Smooth muscle cell of the coronary artery (primary cell): Measurements from ENCODE around the gene POLR3F. TPM values are rescaled to one million over a fixed set of nuclear protein-coding genes. Genes with fewer than 3 reads are reported as not detected.

ENCODE experiments used
- total RNA-seq: library from RNA; depleted of rRNA; stranded (reverse); fragments of >200 nt; gene quantifications from 2 replicates; pipeline ENCODE4 v1.2.3, GENCODE V29; 2014; ENCODE audit warnings: low replicate concordance

POLR3F gene, protein sequence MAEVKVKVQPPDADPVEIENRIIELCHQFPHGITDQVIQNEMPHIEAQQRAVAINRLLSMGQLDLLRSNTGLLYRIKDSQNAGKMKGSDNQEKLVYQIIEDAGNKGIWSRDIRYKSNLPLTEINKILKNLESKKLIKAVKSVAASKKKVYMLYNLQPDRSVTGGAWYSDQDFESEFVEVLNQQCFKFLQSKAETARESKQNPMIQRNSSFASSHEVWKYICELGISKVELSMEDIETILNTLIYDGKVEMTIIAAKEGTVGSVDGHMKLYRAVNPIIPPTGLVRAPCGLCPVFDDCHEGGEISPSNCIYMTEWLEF
- total RNA-seq, result 11.1 and 11.8 TPM in 2 replicates

DNA sequence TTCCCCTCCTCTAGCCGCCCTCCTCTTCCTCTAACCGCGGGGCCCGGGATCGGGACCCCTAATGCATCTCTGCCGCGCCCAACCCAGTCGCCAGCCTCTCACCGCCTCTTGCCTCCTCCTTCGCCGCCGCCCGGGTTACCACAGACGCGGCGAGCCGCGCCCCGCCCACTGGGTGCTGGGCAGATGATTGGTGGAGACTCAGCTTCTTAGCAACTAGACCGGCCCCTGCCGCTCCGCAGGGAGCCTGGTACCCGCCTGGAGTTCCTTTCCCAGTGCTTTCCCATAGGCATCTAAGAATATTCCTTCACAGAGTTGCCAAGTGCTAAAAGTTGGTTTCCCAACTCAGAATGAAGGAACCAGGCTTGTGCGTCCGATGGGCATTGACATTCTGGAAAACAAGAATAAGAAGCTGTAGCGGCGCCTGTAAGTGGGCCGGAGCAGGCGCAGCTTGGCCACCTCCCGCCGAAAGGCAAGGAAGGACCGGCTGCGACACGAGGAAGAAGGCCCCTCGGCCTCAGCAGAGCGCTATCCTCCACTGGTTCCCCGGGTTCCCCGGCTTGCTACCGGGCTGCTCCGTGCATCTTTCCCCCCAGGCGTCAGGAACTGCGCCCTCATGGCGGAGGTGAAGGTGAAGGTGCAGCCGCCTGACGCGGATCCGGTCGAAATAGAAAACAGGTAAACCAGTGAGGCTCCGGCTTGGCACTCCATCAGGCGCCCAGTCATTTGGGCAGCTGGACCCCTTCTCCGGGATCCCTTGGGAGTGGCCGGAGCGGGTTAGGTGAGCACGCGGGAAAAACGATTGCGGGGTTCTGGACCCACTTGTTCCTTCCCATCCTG lies at the start of gene POLR3F, which contains the start of gene DZANK1:
POLR3F (plus strand) TSS at position 497 of the 837 bp plus-strand sequence; CDS start at position 614, 117 bp downstream.
DZANK1 (minus strand) TSS at position 137 of the 837 bp plus-strand sequence. CDS start 1,672 bp downstream, outside the sequence.

DNA sequence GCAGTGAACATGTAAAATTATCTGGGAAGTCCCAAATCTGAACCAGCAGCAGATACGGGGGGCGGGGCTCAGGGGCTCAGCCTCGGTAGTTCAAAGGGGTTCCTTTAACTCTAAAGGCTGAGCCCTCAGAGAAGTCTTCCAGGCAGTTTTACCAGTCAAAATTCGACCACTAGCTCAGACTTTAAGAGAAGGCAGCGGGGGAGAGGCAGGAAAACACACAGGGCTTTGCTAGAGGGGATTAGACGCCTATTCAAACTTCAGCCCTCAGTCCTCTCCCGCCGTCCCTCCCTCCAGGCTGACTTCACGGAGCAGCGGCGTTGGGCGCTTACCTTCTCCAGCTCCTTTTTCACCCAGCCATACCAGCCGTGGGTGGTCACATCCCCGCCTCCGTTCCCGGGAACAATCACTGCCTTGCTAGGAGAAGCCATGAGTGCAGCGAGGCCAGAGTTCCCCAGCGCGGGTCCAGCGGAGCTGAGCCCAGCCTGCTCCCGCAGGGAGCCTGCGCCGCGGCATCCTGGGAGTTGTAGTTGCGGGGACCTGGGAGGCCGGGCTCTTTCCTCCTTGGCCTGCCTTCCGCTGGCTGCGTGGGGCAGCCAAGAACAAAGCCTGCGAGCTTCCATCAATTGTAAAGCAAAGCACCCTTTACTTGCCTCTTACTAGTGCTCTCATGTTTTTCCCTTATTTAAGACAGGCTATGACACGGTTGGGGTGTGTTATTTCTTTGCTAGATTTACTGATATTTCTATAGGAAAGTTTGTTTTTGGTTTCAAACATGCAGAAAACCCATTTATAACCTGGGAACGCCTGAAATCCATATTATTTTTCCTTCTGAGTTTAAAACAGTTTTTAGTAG lies 29.8 kb downstream of the POLR3F start, which contains the start of gene RBBP9:
RBBP9 (minus strand) TSS at position 486 of the 853 bp plus-strand sequence; CDS start at position 428, 58 bp downstream.

DNA sequence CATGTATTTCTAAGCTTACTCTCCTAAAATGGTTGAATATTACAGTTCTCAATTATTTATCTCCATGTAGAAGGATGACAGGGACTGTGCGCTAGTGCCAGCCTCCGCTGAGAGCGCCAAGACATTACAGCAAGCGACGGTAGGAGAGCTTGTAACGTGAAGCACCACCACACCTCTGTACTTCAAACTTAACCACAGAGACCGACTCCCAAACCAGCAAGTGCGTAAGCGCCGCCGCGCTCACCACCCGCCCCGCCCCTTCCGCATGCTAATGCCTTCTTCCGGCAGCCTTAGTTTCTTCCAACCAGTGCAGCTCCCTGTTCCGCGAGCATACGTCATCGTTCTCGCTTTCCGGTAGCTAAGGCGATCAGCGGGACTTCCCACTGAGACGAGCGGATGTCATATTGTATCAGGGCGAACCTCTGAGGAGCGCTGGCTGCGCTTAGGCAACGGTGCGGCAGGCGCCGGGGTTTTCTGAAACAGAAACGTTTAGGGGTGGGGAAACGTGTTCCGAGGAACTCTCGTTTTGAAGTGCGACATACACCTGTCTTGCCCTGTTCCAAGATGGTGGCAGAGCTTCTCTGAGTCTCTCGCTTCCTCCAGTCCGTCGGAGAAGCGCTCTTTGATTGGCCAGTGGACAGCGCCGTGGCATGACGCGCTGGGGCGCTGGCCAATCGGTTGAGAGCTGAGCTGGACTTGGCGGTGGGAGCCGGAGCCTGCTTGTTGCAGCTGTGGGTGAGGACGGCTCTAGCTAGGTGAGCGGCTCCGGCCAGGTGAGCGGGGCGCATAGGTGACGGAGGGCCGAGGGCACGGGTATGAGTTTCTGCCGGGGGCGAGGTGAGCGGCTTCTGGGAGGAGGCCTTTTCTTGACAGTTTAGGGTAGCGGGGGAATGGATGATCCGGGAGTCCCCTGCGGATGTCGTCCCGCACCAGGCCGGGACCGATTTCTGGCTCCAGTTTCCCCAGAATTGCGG lies 40.3 kb downstream of the POLR3F start, which contains the start of gene SEC23B:
SEC23B (plus strand) TSS at position 723 of the 974 bp plus-strand sequence. CDS start 2,896 bp downstream, outside the sequence.

Other genes with a start within 250 kb of the POLR3F start
- 21.8 and 23.2 TPM in 2 replicates for gene ZNF133, start 178.9 kb upstream of the POLR3F start, total RNA-seq
- gene DZANK1, start 360 bp upstream of the POLR3F start, total RNA-seq, result 0.75 and 1.2 TPM in 2 replicates
- gene RBBP9, start 29.8 kb downstream of the POLR3F start, total RNA-seq, result 9.5 and 24.1 TPM in 2 replicates
- gene SEC23B, start 40.5 kb downstream of the POLR3F start, total RNA-seq, result 44.3 and 56.2 TPM in 2 replicates
- 89.1 and 194 TPM in 2 replicates for gene SMIM26, start 100.0 kb downstream of the POLR3F start, total RNA-seq
- 38.6 and 100 TPM in 2 replicates for gene DTD1, start 120.7 kb downstream of the POLR3F start, total RNA-seq